Endothelial cell of umbilical vein (primary cell): ENCODE data around the gene A3GALT2. TPM values are rescaled to one million over a fixed set of nuclear protein-coding genes. Genes with fewer than 3 reads are reported as not detected.

ENCODE experiments used
- BruUV-seq: library from RNA; stranded (reverse); fragments of 400-500 nt; replicated peaks from 2 replicates; lab custom pipeline; 2021; lab: Mats Ljungman, UMichigan
- CTCF ChIA-PET: fragments of 300-600, 350-600 bp; sonication (Branson Sonifier 250); formaldehyde crosslinking; loops from one replicate; lab custom pipeline; 2021; ENCODE audit warnings: antibody characterized with exemption, inconsistent platforms; lab: Charles Lee
- POLR2A ChIA-PET: fragments of 300-600, 350-600 bp; sonication (Branson Sonifier 250); formaldehyde crosslinking; loops from one replicate; lab custom pipeline; 2021; ENCODE audit warnings: antibody characterized with exemption, inconsistent platforms; lab: Charles Lee
- DNase-seq: peaks from one replicate; pipeline ENCODE4 v3.0.0-alpha.2; 2011; ENCODE audit warnings: low read depth, low spot score
- FAIRE-seq: peaks from 2 replicates; lab custom pipeline; 2011; peaks lifted over from hg19 to GRCh38; lab: Jason Lieb, UNC
- H2AFZ ChIP-seq: 2 replicates; pipeline ENCODE4 v1.6.0; 2012; ENCODE audit warnings: low read depth, low read length, control low read depth, inconsistent platforms
- H3K27ac ChIP-seq: 2 replicates; pipeline ENCODE4 v1.5.1; 2011; ENCODE audit warnings: low read depth, mild to moderate bottlenecking, control low read depth, low read length, moderate library complexity; ENCODE audit not compliant: insufficient read depth
- H3K27me3 ChIP-seq, 2 experiments: 2 replicates each; pipeline versions ENCODE4 v1.6.0 to v1.6.1; 2011; ENCODE audit warnings: low read length in 2 of 2, mixed read lengths in 1 of 2; ENCODE audit not compliant: control insufficient read depth in 2 of 2, insufficient read depth in 2 of 2
- H3K36me3 ChIP-seq, 2 experiments: 2 replicates in 1 of 2; 3 replicates in 1 of 2; pipeline ENCODE4 v1.5.1; 2011; ENCODE audit warnings: low read length in 2 of 2, mild to moderate bottlenecking in 1 of 2, moderate library complexity in 1 of 2; ENCODE audit not compliant: control insufficient read depth in 2 of 2, insufficient read depth in 2 of 2; ENCODE audit errors: extremely low read depth in 1 of 2
- H3K4me1 ChIP-seq: 3 replicates; pipeline ENCODE4 v1.5.1; 2011; ENCODE audit warnings: mild to moderate bottlenecking, low read length; ENCODE audit not compliant: control insufficient read depth, insufficient read depth; ENCODE audit errors: extremely low read depth
- H3K4me2 ChIP-seq: 2 replicates; pipeline ENCODE4 v1.6.1; 2011; ENCODE audit warnings: low read length, control low read depth, mixed read lengths; ENCODE audit not compliant: insufficient read depth
- H3K4me3 ChIP-seq, 3 experiments: fragments of 200-600 bp in 1 of 3; sonication (generic), shearing (Covaris generic) in 1 of 3; replicated peaks in 1 of 3; 2 replicates each; pipeline ENCODE4 v1.5.1; 2011 to 2016; ENCODE audit warnings: control low read depth in 3 of 3, low read length in 3 of 3, mild to moderate bottlenecking in 2 of 3, inconsistent platforms in 1 of 3, low read depth in 1 of 3, moderate library complexity in 1 of 3; ENCODE audit not compliant: insufficient read depth in 1 of 3
- H3K79me2 ChIP-seq: 2 replicates; pipeline ENCODE4 v1.6.0; 2012; ENCODE audit warnings: low read length, inconsistent platforms; ENCODE audit not compliant: control insufficient read depth, insufficient read depth
- H3K9ac ChIP-seq: replicated peaks from 2 replicates; pipeline ENCODE3; 2011; ENCODE audit warnings: low read length, control low read depth; ENCODE audit not compliant: insufficient read depth; ENCODE audit errors: extremely low read depth
- H3K9me1 ChIP-seq: replicated peaks from 3 replicates; pipeline ENCODE4 v1.6.0; 2011; ENCODE audit warnings: mild to moderate bottlenecking, low read length; ENCODE audit not compliant: control insufficient read depth, insufficient read depth; ENCODE audit errors: extremely low read depth
- H3K9me3 ChIP-seq: replicated peaks from 2 replicates; pipeline ENCODE4 v1.5.1; 2012; ENCODE audit warnings: low read length, inconsistent platforms; ENCODE audit not compliant: control insufficient read depth, insufficient read depth
- H4K20me1 ChIP-seq: replicated peaks from 2 replicates; pipeline ENCODE3; 2011; ENCODE audit warnings: mild to moderate bottlenecking, low read length; ENCODE audit not compliant: control insufficient read depth, insufficient read depth; ENCODE audit errors: extremely low read depth
- CTCF ChIP-seq, 2 donors: IDR thresholded peaks; 1 replicate in 1 of 2; 2 replicates in 1 of 2; pipeline ENCODE4 v1.5.1; 2011; ENCODE audit warnings: low read length in 2 of 2, mild to moderate bottlenecking in 2 of 2, moderate library complexity in 2 of 2, control low read depth in 1 of 2, inconsistent platforms in 1 of 2, low read depth in 1 of 2; ENCODE audit not compliant: insufficient read depth in 1 of 2; ENCODE audit errors: extremely low read depth in 1 of 2
- EZH2 ChIP-seq: IDR thresholded peaks from 2 replicates; pipeline ENCODE4 v1.6.1; 2012; ENCODE audit warnings: borderline replicate concordance, low read depth, mild to moderate bottlenecking, moderate library complexity, low read length, inconsistent platforms; ENCODE audit not compliant: severe bottlenecking
- FOS ChIP-seq: IDR thresholded peaks from 2 replicates; pipeline ENCODE4 v1.6.1; 2011; ENCODE audit warnings: mild to moderate bottlenecking, low read length, moderate library complexity, borderline replicate concordance; ENCODE audit not compliant: insufficient read depth
- GATA2 ChIP-seq: IDR thresholded peaks from 2 replicates; pipeline ENCODE4 v1.7.0; 2011; ENCODE audit warnings: low read depth, mild to moderate bottlenecking, moderate library complexity, mixed read lengths, low read length; ENCODE audit not compliant: insufficient read length, insufficient read depth
- JUN ChIP-seq: IDR thresholded peaks from 2 replicates; pipeline ENCODE4 v1.6.1; 2011; ENCODE audit warnings: borderline replicate concordance, low read depth; ENCODE audit not compliant: insufficient read length, insufficient read depth
- MAX ChIP-seq: IDR thresholded peaks from 2 replicates; pipeline ENCODE4 v1.6.1; 2011; ENCODE audit not compliant: insufficient read depth, insufficient read length
- MYC ChIP-seq: IDR thresholded peaks from one replicate; pipeline ENCODE4 v1.6.1; 2011; ENCODE audit warnings: mild to moderate bottlenecking, low read depth, low read length
- POLR2A ChIP-seq: IDR thresholded peaks from 2 replicates; pipeline ENCODE4 v1.6.1; 2012; ENCODE audit warnings: low read depth, mild to moderate bottlenecking, control low read depth, low read length
- POLR2AphosphoS5 ChIP-seq: IDR thresholded peaks from 2 replicates; pipeline ENCODE4 v1.6.1; 2012; ENCODE audit warnings: low read depth, mild to moderate bottlenecking, control low read depth, low read length, moderate library complexity; ENCODE audit not compliant: insufficient read depth
- dilution Hi-C: fragments of 300-500 bp; cut with MboI; formaldehyde crosslinking; loops from one replicate; pipeline ENCODE4 v1.15.0; 2019; ENCODE audit warnings: low sequenced_read_pairs; ENCODE audit not compliant: extremely low pct_ligation_motif_present
- intact Hi-C: fragments of 100-400 bp; cut with micrococcal nuclease; formaldehyde crosslinking; loops from one replicate; pipeline ENCODE4 v1.10.0; 2022
- polyA plus RNA-seq, 4 experiments: library from polyadenylated mRNA; depleted of rRNA in 3 of 4; stranded (reverse) in 3 of 4; unstranded in 1 of 4; fragments of >200 nt; gene quantifications; 2 replicates each; pipeline versions ENCODE4 v1.2.1 to v1.2.3, GENCODE V29; 2011 to 2012; ENCODE audit warnings: missing spikeins in 1 of 4
- total RNA-seq: library from RNA; stranded (reverse); gene quantifications from 2 replicates; pipeline ENCODE4 v1.2.3, GENCODE V29; 2021

A3GALT2 gene
- total and polyA plus RNA-seq, 2 donors (not counting 3 experiments of a cell fraction or from before 2014, with no cell fraction given): not detected

GRCh38 chr1:33327587-33328325 is 6.9 kb upstream of the A3GALT2 start:
- dilution Hi-C loops: no loop called here
- Histone ChIP-seq H4K20me1 (no peaks in the 10 kb centered on the region), H3K36me3 (peaks cover 48 to 87% of the 10 kb centered on the region in 2 experiments), H3K4me1 (no peaks in the 10 kb centered on the region), H3K27me3 (no peaks in the 10 kb centered on the region), H3K4me2 (no peak overlapping the region), H3K27ac (no peak overlapping the region), H3K9me1 (no peaks in the 10 kb centered on the region), H3K79me2 (peaks cover 9% of the 10 kb centered on the region), H3K9ac (no peak overlapping the region), H2AFZ (no peak overlapping the region), H3K4me3 (no peak overlapping the region), H3K9me3 (no peaks in the 10 kb centered on the region)
- ChIA-PET CTCF (interaction anchor here (1.3 kb wide), 1 partner anchor 10 kb away, joined by 3 read pairs; no protein-coding TSS in a partner anchor), POLR2A (no interaction called here)
- DNase-seq (no peak), FAIRE-seq (no peak)
- BruUV-seq: no TSS peak
- TF ChIP-seq POLR2A: no peak
- no peak for TF ChIP-seq CTCF (IDR thresholded peaks at IDR 0.05; ENCODE audit: extremely low read depth in 1 of 2, insufficient read depth in 1 of 2, low read depth in 1 of 2, low read length in 2 of 2)
- TF ChIP-seq JUN: no peak
- TF ChIP-seq MYC: no peak
- no peak for TF ChIP-seq FOS
- no peak for TF ChIP-seq POLR2AphosphoS5
- no peak for TF ChIP-seq GATA2
- TF ChIP-seq EZH2: no peak
- TF ChIP-seq MAX: no peak
- intact Hi-C loops: no loop called here
